ENCODE measurements around the gene KANSL1.
A peak's percentile ranks its signal among the peaks of the same experiment; 100 is the strongest.
"Not testable (repeated sequence)": the region's sequence is repeated elsewhere in the genome, so short reads cannot be mapped to it uniquely, and the experiment has no call there.

KANSL1 gene

GRCh38 chr17:46191322-46192188 is 1.7 kb downstream of the KANSL1 start:
- DNase-seq = peak in 1 of 2 experiments; percentile 42

- DNase-seq = no peak
These were observed 2.5 kb downstream of the KANSL1 start for GRCh38 chr17:46190763-46191162.

- DNase-seq = not testable (repeated sequence)
These were observed 6.4 kb downstream of the KANSL1 start for GRCh38 chr17:46186827-46187235.

- DNase-seq = no peak
These were observed 8.5 kb downstream of the KANSL1 start for GRCh38 chr17:46184696-46185095.

GRCh38 chr17:46183383-46183782 is 9.8 kb downstream of the KANSL1 start:
- not testable (repeated sequence) for DNase-seq

GRCh38 chr17:46182961-46183360 is 10.3 kb downstream of the KANSL1 start:
- DNase-seq = no peak

- no peak for DNase-seq
These were observed 11.3 kb downstream of the KANSL1 start for GRCh38 chr17:46181940-46182339.

GRCh38 chr17:46181316-46181715 is 11.9 kb downstream of the KANSL1 start:
- not testable (repeated sequence) for DNase-seq

- DNase-seq = no peak
These were observed 12.3 kb downstream of the KANSL1 start for GRCh38 chr17:46180892-46181274.

GRCh38 chr17:46180185-46180891 is 12.9 kb downstream of the KANSL1 start:
- DNase-seq = not testable (repeated sequence)

GRCh38 chr17:46179375-46179999 is 13.7 kb downstream of the KANSL1 start:
- no peak for DNase-seq

- no peak for DNase-seq
These were observed 14.5 kb downstream of the KANSL1 start for GRCh38 chr17:46178550-46179214.

GRCh38 chr17:46176975-46177374 is 16.3 kb downstream of the KANSL1 start:
- DNase-seq = no peak

GRCh38 chr17:46175891-46176290 is 17.3 kb downstream of the KANSL1 start:
- DNase-seq = no peak

- no peak for DNase-seq
These were observed 20.1 kb downstream of the KANSL1 start for GRCh38 chr17:46173153-46173552.

GRCh38 chr17:46171939-46172338 is 21.3 kb downstream of the KANSL1 start:
- DNase-seq = no peak

GRCh38 chr17:46170639-46171429 is 22.4 kb downstream of the KANSL1 start:
- DNase-seq = no peak

- no peak for DNase-seq
These were observed 23.2 kb downstream of the KANSL1 start for GRCh38 chr17:46169913-46170638.

GRCh38 chr17:46167826-46168569 is 25.2 kb downstream of the KANSL1 start:
- no peak for DNase-seq

GRCh38 chr17:46167267-46167666 is 26.0 kb downstream of the KANSL1 start:
- no peak for DNase-seq

All from NCI-H446 (cell line).